HG02798 (cell line): Measurements from ENCODE around the gene LCN9.
"Not testable (repeated sequence)": the region's sequence is repeated elsewhere in the genome, so short reads cannot be mapped to it uniquely, and the experiment has no call there.

Experiments
- ATAC-seq: cut with Tn5 transposase; IDR thresholded peaks from one replicate; pipeline ENCODE4 v1.9.1; 2021; ENCODE audit warnings: mild to moderate bottlenecking; ENCODE audit not compliant: unreplicated experiment, poor library complexity

The LCN9 gene

GRCh38 chr9:135644631-135645218 is 18.4 kb upstream of the LCN9 start:
- ATAC-seq: no peak

- no peak for ATAC-seq
Observed at GRCh38 chr9:135647884-135648283, 15.2 kb upstream of the LCN9 start.

GRCh38 chr9:135648494-135649410 is 14.4 kb upstream of the LCN9 start:
- no peak for ATAC-seq

- no peak for ATAC-seq
Observed at GRCh38 chr9:135649508-135649907, 13.6 kb upstream of the LCN9 start.

GRCh38 chr9:135650408-135650807 is 12.7 kb upstream of the LCN9 start:
- ATAC-seq: no peak

GRCh38 chr9:135655317-135655716 is 7.8 kb upstream of the LCN9 start:
- no peak for ATAC-seq

GRCh38 chr9:135657416-135657815 is 5.7 kb upstream of the LCN9 start:
- no peak for ATAC-seq

- no peak for ATAC-seq
Observed at GRCh38 chr9:135659252-135659651, 3.9 kb upstream of the LCN9 start.

- ATAC-seq: no peak
Observed at GRCh38 chr9:135660407-135660806, 2.7 kb upstream of the LCN9 start.

GRCh38 chr9:135661816-135662560 is 1.1 kb upstream of the LCN9 start:
- no peak for ATAC-seq

GRCh38 chr9:135663451-135663770 is 302 bp downstream of the LCN9 start:
- ATAC-seq: no peak

GRCh38 chr9:135663857-135664256 is 748 bp downstream of the LCN9 start:
- no peak for ATAC-seq

GRCh38 chr9:135664266-135664665 is 1.2 kb downstream of the LCN9 start:
- ATAC-seq: no peak

- no peak for ATAC-seq
Observed at GRCh38 chr9:135664801-135665794, 2.0 kb downstream of the LCN9 start.

GRCh38 chr9:135665795-135666189 is 2.7 kb downstream of the LCN9 start:
- ATAC-seq: no peak

GRCh38 chr9:135666534-135667462 is 3.7 kb downstream of the LCN9 start:
- ATAC-seq: no peak

GRCh38 chr9:135667463-135668001 is 4.4 kb downstream of the LCN9 start:
- no peak for ATAC-seq

GRCh38 chr9:135669018-135669417 is 5.9 kb downstream of the LCN9 start:
- ATAC-seq: not testable (repeated sequence)
